ENCODE data around the gene XRCC4. TPM values are rescaled to one million over a fixed set of nuclear protein-coding genes. Genes with fewer than 3 reads are reported as not detected.

Gene XRCC4
- total RNA-seq, 3 donors from 2014 or later, result 6.4 to 8.3 (median 8.1) TPM

DNA sequence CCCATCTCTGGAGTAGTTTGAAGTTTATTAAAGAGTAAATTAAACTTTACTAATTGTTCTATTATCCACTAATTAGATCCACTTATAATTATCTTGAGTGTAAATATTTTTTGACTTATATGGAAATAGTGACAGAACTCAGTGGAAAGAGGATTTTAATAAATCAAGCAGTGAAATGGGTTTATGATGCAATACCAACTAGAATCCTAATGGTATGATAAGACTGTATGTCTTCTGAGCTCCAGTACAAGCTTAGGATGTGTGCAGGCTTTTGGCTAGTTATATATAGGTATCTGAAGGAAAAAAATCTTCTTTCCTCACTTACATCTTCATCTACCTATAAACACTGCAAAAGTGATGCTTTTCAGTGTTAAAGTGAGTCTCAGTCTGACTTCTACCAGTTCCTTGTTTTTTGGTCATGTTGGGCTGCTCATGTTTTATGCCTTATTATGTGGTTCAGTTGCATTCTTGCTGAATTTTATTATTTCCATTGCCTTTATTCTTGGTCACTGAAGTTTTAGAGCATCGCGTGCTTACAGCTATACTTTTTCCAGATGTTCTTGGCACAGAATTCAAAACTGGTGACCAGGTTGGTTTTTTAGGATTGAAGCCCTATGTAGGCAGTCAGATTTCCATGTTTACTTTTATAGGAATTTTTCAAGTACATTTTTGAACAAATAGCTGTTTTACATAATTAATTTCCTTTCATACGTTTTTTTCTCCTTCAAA, 30.5 kb downstream of the XRCC4 start:
- DNase-seq (no peak), ATAC-seq (no peak)
- H3K4me1 ChIP-seq (ENCODE audit: low read depth), result no peaks in the 10 kb centered on the region
- H3K36me3 ChIP-seq (ENCODE audit: low read depth), result no peaks in the 10 kb centered on the region
- intact Hi-C loops (cut with DNase I, micrococcal nuclease), result no loop called here
- no peaks in the 10 kb centered on the region for H3K9me3 ChIP-seq
- no peak overlapping the region for H3K4me3 ChIP-seq
- TF ChIP-seq CTCF (IDR thresholded peaks at IDR 0.05), result no peak

GRCh38 chr5:83109380-83109779, 32.0 kb downstream of the XRCC4 start:
- DNase-seq (no peak), ATAC-seq (no peak)
- Histone ChIP-seq H3K36me3 (ENCODE audit: low read depth) (no peaks in the 10 kb centered on the region), H3K9me3 (peaks cover 8% of the 10 kb centered on the region), H3K4me3 (no peak overlapping the region), H3K4me1 (ENCODE audit: low read depth) (no peaks in the 10 kb centered on the region)
- intact Hi-C loops (cut with DNase I, micrococcal nuclease), result no loop called here
- no peak for TF ChIP-seq CTCF (IDR thresholded peaks at IDR 0.05)

GRCh38 chr5:83115816-83116215, 38.5 kb downstream of the XRCC4 start:
- no peaks in the 10 kb centered on the region for H3K36me3 ChIP-seq (ENCODE audit: low read depth)

GRCh38 chr5:83118471-83118870, 41.1 kb downstream of the XRCC4 start:
- DNase-seq (no peak), ATAC-seq (no peak)
- no peak for TF ChIP-seq CTCF (IDR thresholded peaks at IDR 0.05)
- intact Hi-C loops (cut with DNase I, micrococcal nuclease), result no loop called here
- H3K9me3 ChIP-seq, result peaks cover 4% of the 10 kb centered on the region
- no peaks in the 10 kb centered on the region for H3K36me3 ChIP-seq (ENCODE audit: low read depth)
- H3K4me3 ChIP-seq, result no peak overlapping the region
- no peaks in the 10 kb centered on the region for H3K4me1 ChIP-seq (ENCODE audit: low read depth)

More at GRCh38 chr5:83115816-83116215, 38.5 kb downstream of the XRCC4 start:
- DNase-seq (no peak), ATAC-seq (no peak)
- H3K4me3 ChIP-seq, result no peak overlapping the region
- no peaks in the 10 kb centered on the region for H3K4me1 ChIP-seq (ENCODE audit: low read depth)
- intact Hi-C loops (cut with DNase I, micrococcal nuclease), result no loop called here
- TF ChIP-seq CTCF (IDR thresholded peaks at IDR 0.05), result no peak
- peaks cover 8% of the 10 kb centered on the region for H3K9me3 ChIP-seq

DNA sequence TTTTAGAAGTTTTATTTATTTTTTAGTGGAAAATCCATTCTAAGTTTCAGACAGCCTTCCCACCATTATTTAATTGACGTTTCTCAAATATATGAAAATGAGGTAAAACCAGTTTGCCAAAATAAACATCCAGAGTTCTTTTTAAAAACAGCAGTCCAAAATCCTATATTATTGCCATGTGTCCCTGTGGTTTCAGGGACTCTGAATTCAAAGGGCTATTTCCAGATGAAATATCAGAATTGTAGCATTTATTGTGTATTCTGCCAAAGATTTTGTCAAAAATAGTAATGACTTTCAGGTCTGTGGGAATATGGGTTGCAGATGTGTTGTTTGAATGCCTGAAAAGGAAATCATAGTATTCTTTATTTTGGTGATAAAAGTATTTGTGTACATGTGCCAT, 41.6 kb downstream of the XRCC4 start:
- no peaks in the 10 kb centered on the region for H3K9me3 ChIP-seq
- intact Hi-C loops (cut with DNase I, micrococcal nuclease), result no loop called here
- no peaks in the 10 kb centered on the region for H3K4me1 ChIP-seq (ENCODE audit: low read depth)
- H3K4me3 ChIP-seq, result no peak overlapping the region
- TF ChIP-seq CTCF (IDR thresholded peaks at IDR 0.05), result no peak
- no peaks in the 10 kb centered on the region for H3K36me3 ChIP-seq (ENCODE audit: low read depth)
- no peak for DNase-seq
- no peak for ATAC-seq

Data from mucosa of descending colon (tissue), 3 donors.